SKM-1 treated with dmso at 0.1 percent for 144 hours (cell line): Measurements from ENCODE around the gene ASGR1.

Experiments
- DNase-seq: peaks from one replicate; lab custom pipeline; 2025; ENCODE audit not compliant: unreplicated experiment; lab: John Stamatoyannopoulos, UW

The ASGR1 gene

GRCh38 chr17:7124923-7125322 is 54.2 kb downstream of the ASGR1 start:
- DNase-seq, result no peak

- no peak for DNase-seq
Measured at GRCh38 chr17:7123844-7124243, 55.3 kb downstream of the ASGR1 start.
